ENCODE results near the gene PXK.

The PXK gene

DNA sequence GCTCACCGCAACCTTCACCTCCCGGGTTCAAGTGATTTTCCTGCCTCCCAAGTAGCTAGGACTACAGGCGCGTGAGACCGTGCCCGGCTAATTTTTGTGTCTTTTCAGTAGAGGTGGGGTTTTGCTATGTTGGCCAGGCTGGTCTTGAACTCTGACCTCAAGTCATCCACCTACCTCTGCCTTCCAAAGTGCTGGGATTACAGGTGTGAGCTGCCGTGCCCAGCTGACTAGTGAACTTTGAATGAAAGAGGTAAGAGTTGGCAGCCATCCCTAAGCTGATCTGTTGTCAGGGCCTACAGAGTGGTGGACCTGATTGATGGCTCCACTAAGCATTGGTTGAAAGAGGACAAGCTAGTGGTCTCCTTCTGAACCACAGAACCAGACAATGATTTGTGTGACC is 15.3 kb downstream of the PXK start:
- ATAC-seq: no peak

GRCh38 chr3:58349792-58350626 is 17.3 kb downstream of the PXK start:
- DNase-seq (no peak), ATAC-seq (peak; percentile 47)

More for the DNA sequence above, 15.3 kb downstream of the PXK start:
- no peak for DNase-seq

GRCh38 chr3:58350627-58351013 is 17.9 kb downstream of the PXK start:
- no peak for ATAC-seq
- no peak for DNase-seq

- ATAC-seq: no peak
- no peak for DNase-seq
These were observed 19.2 kb downstream of the PXK start for GRCh38 chr3:58351920-58352319.

DNA sequence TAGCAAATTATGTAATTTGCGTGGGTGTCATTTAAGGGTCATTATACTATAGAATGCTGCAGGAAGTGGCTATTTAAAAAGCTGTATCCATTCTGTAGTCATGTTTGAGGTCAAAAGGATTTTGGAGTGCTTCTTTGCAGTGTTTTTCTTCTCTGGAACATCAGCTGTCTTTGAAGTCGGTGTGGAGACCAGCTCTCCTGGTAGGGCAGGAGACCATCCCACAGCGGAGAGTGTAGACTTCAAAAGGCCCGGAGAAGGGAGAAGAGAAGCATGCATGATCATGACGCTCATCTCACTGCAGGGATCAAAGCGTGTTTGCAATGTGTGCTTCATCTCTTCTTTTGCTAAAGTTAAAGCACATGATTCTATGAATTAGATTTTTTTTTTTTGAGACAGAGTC is 19.9 kb downstream of the PXK start:
- ATAC-seq (no peak), DNase-seq (no peak)

DNA sequence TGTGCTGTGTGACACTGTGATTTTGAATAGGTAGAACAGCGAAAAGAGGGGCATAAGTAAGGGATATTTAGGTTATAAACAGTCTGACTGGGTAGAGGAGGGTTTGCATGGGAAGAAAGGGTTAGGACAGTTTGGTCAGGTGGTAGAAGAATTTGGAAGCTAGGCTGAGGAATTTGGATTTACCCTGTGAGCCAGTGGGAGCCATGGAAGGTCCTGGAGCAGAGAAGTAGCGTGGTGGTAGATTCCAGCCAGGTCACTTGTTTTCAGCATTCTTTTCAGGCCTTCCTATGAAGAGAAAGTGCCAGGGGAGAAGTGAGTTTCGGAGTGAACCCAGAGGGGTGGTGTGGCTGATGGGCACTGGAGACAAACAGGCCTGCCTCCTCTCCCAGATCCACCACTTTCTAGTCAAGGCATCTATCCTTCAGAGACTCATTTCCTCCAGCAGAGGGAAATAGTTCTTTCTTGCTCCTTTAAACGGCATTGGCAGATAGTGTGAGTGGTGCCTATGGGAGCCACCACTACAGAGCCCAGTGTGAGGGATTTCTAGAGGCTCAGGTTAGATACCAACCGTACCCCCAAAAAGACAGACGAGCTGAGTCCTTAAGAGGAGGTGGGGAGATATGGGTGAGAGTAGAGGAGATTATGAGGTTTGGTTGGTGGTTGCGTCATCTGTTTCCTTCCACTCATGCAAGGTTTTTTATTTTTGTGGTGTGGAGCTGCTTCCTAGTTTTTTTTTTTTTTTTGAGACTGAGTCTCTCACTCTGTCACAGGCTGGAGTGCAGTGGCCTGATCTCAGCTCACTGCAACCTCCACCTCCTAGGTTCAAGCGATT is 21.2 kb downstream of the PXK start:
- DNase-seq: peak; percentile 27
- peak; percentile 44 for ATAC-seq

DNA sequence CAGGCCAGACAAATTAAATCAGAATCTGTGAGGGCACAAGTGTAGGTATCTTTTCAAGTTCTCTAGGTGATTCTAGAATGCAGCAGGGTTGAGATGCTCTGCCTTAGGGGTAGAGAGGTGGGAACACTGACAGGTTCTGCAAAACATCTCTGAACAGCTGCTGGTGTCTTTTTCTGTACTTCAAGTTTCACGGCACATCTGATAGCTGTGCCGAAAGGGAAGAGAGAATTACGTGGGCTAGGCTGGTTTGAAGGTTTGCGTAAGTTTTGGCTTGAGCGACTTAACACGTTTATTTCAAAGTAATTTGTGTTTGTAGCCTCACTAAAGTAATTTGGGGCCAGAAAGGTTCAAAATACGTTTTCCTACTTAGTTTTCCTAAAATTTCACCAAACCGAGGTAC is 22.5 kb downstream of the PXK start:
- no peak for DNase-seq
- ATAC-seq: no peak

DNA sequence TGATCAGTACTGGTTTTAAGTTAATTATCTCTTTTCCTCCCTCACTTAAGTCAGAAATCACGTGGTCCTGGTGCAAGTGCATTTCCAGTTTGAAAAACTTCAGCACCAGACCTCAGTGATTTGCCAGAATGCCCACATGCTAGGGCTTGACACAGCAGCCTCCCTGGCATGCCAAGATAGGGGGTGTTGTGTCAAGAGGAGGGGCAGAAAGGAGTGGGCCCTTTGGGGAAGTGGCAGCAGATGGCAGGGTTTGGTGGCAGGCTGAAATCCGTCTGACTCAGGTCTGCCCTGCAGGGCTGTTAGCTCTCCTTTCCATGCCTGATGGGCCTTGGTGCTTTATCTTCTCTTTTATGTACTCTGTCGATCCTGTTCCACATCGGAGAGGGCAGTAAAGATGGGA is 23.4 kb downstream of the PXK start:
- DNase-seq (peak; percentile 25), ATAC-seq (no peak)

GRCh38 chr3:58357402-58357801 is 24.7 kb downstream of the PXK start:
- peak; percentile 22 for DNase-seq
- peak; percentile 10 for ATAC-seq

- peak; percentile 18 for DNase-seq
- ATAC-seq: peak; percentile 75
These were observed 25.4 kb downstream of the PXK start for GRCh38 chr3:58358092-58358491.

DNA sequence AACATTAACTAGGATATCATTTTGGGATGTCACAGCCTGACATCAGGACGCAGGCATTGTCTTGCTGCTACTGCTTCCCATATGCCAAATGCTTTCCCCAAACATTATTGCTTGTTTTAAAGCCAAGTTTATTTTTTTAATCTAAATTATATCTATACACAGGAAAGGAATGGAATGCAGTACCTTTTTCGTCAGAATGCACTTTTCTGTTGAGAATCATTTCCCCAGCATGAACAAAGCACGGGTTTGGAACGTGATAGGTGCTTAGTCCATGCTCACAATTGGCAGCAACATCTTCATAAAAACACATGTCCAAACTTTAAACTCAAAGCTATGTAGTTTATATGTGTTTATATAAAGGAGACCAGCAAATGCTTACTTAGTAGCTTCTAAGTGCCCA is 26.1 kb downstream of the PXK start:
- no peak for DNase-seq
- ATAC-seq: no peak

DNA sequence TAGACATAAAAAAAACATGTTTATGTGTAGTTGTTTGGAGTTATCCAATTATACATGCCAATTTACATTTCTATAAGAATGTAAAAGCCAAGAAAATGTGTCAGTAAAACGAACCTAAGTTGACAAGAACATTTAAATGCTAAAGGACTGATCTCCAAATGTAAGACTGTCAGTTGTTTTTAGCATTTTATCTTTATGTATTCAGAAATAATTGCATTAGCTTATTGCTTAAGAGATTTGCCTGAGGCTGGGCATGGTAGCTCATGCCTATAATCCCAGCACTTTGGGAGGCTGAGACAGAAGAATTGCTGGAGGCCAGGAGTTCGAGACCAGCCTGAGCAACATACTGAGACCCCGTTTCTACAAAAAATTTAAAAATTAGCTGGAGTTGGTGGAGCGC is 26.9 kb downstream of the PXK start:
- DNase-seq (no peak), ATAC-seq (no peak)

GRCh38 chr3:58361866-58362265 is 29.2 kb downstream of the PXK start:
- ATAC-seq (no peak), DNase-seq (no peak)

GRCh38 chr3:58366699-58367098 is 34.0 kb downstream of the PXK start:
- ATAC-seq (peak; percentile 84), DNase-seq (no peak)

DNA sequence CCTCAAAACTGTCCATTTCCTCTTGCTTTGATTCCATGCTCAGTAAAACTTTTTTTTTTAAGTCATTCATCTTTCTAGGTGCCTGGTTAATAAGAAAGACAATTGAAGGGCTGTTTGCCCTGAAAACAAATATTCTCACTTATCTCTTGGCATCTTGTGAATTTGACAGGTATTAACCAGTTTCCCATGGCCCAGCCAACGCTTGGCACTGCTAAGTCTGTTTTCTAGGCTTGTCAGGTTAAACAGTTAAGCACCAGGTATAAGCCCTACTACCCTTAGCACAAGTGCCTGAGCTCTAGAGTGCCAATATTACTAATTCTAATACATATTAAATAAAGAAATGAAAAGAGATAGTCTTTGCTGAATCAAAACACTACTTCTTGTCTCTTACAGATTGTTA is 36.3 kb downstream of the PXK start:
- ATAC-seq: no peak
- DNase-seq: no peak

- no peak for DNase-seq
- no peak for ATAC-seq
These were observed 37.2 kb downstream of the PXK start for GRCh38 chr3:58369876-58370275.

GRCh38 chr3:58370407-58370806 is 37.7 kb downstream of the PXK start:
- no peak for ATAC-seq
- DNase-seq: no peak

DNA sequence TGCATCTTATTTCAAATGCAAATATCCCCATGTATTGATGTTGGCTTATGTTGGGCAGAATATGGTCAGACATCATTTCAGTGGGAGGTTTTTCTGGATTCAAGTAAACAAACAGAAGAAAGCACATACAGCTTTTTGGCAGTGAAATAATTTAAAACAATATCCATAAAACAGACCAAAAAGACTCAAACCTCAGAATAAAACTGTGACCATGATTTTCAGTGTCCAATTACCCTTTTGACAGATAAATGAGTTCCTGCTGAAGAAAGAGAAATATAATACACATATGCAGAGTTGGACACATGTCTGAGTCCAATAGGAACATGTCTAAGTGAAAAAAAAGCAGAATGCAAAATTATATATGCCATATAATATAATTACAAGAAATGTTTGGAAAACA is 39.1 kb downstream of the PXK start:
- ATAC-seq: no peak
- DNase-seq: no peak

- DNase-seq (no peak), ATAC-seq (no peak)
These were observed 42.6 kb downstream of the PXK start for GRCh38 chr3:58375254-58375653.

DNA sequence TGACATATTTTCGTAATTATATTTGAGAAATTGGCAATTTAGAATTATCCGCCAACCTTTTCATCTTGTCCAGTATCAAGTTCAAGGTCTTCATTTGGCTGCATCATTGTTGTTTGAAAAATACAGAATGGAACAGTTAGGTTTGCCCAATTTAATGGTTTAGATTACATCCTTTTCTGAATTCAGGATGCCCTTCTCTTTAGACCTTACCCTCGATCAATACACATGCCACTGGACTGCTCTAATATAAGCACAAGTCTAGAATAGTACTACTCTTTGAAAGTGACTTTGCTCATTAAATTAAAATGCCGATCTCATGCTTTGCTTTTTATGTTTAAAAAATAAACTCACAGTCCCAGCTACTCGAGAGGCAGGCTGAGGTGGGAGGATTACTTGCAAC is 44.5 kb downstream of the PXK start:
- no peak for ATAC-seq
- no peak for DNase-seq

DNA sequence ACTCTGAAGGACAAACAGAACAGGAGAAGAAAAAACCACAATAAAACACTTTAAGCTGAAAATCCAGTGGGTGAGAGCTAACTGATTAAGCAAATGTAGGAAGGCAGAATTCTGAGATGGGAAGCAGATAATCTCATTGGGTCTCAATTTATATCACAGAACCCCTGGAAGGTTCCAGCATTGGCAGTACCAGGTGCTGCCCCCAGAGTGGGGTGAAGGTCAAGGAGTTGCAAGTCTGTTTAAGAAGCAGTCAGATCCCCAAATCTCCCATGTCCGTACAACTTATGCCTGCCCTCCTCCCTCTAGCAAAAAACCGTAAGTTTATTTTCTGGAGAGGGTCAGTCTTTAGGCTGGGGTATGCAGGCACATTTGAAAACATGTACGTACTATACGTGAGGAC is 45.1 kb downstream of the PXK start:
- ATAC-seq: no peak
- DNase-seq: no peak

DNA sequence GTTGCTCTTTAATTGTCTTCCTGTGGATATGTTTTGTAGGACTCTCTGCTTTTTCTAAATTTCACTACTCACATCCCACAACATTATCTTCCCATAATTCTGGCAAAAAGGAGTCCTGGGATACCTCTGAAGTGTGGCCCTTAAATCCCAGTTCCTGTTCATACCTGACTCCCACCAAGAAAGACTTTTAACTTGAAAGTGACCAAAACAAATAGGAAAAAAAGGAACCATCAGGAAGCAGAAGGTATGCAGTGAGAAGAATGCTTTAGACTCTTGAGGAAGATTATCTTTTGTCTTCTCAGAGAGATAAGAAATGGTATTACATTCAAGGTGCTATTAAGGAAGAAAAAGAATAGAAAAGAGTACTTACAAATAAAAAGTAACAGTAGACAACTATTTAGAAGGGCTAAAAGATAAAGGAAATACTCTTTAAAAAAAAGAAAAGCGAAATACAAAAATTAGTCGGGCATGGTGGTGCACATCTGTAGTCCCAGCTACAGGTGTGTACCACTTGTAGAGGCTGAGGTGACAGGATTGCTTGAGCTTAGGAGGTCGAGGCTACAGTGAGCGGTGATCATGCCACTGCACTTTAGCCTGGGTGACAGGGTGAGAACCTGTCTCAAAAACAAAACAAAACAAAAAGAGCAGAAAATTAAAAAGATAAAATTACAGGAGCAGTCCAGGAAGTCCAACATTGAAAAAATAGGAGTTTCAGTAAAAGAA is 46.8 kb downstream of the PXK start:
- no peak for DNase-seq

GRCh38 chr3:58383476-58383875 is 50.8 kb downstream of the PXK start:
- no peak for ATAC-seq
- DNase-seq: no peak

More for the DNA sequence above, 46.8 kb downstream of the PXK start:
- ATAC-seq: no peak

All from stimulated activated naive CD8-positive, alpha-beta T cell treated with anti-CD3 and anti-CD28 coated beads, Interleukin-15, Interleukin-2, amounts not matched to agents 100 U/mL and 50 U/mL, for 24 hours (primary cell).